Stomach (tissue), 4 donors: ENCODE results near the gene TBC1D30.

Source experiments
- CTCF ChIP-seq, 7 experiments: fragments of 450-650 bp in 4 of 7; fragments of 200-600 bp in 3 of 7; sonication (generic) in 3 of 7; IDR thresholded peaks; one replicate each; pipeline ENCODE4 v1.5.1; 2016 to 2019; ENCODE audit warnings: antibody characterized with exemption in 7 of 7, control low read depth in 2 of 7, mild to moderate bottlenecking in 1 of 7
- EP300 ChIP-seq: sonication (generic); formaldehyde crosslinking; IDR thresholded peaks from one replicate; pipeline ENCODE4 v1.6.1; 2017; ENCODE audit warnings: antibody characterized with exemption
- POLR2A ChIP-seq, 4 donors: fragments of 450-650 bp; IDR thresholded peaks; one replicate each; pipeline ENCODE4 v1.6.1; 2016; ENCODE audit warnings: antibody characterized with exemption in 4 of 4, control low read depth in 2 of 4, mild to moderate bottlenecking in 1 of 4, moderate library complexity in 1 of 4
- POLR2AphosphoS5 ChIP-seq, 3 donors: sonication (generic); formaldehyde crosslinking; IDR thresholded peaks; one replicate each; pipeline ENCODE4 v1.6.1; 2016; ENCODE audit warnings: antibody characterized with exemption in 3 of 3

- TF ChIP-seq CTCF (IDR thresholded peaks at IDR 0.05) (no peak), POLR2AphosphoS5 (IDR thresholded peaks at IDR 0.05) (no peak), POLR2A (IDR thresholded peaks at IDR 0.05) (no peak), EP300 (no peak)
Observed at GRCh38 chr12:64825143-64826021, 935 bp downstream of the TBC1D30 start.
